ENCODE data around the gene ZXDC.

GRCh38 chr3:126510308-126510910, 34.7 kb upstream of the ZXDC start:
- TF ChIP-seq CTCF (IDR thresholded peaks at IDR 0.05) (no peak), POLR2A (IDR thresholded peaks at IDR 0.05) (no peak), EP300 (IDR thresholded peaks at IDR 0.05) (no peak)

All from tibial nerve (tissue), 4 donors.